B cell (primary cell): Measurements from ENCODE around the gene IRAK1. TPM values are rescaled to one million over a fixed set of nuclear protein-coding genes. Genes with fewer than 3 reads are reported as not detected.
A peak's percentile ranks its signal among the peaks of the same experiment; 100 is the strongest.

Experiments
- ATAC-seq: fragments of 200-7000 bp; cut with Tn5 transposase; one replicate; pipeline ENCODE4 v1.10.0; 2021; ENCODE audit warnings: low read depth, mild to moderate bottlenecking, moderate number of reproducible peaks, moderate library complexity
- CTCF ChIA-PET: fragments of 350-600 bp; sonication (Branson Sonifier 250); formaldehyde crosslinking; loops from one replicate; lab custom pipeline; 2021; ENCODE audit warnings: antibody characterized with exemption, inconsistent platforms; lab: Charles Lee
- POLR2A ChIA-PET: fragments of 350-600 bp; sonication (Branson Sonifier 250); formaldehyde crosslinking; loops from one replicate; lab custom pipeline; 2021; ENCODE audit warnings: antibody characterized with exemption; lab: Charles Lee
- DNase-seq: peaks from one replicate; pipeline ENCODE4 v3.0.0; 2013
- H2AFZ ChIP-seq: 2 replicates; pipeline ENCODE4 v1.6.1; 2012; ENCODE audit warnings: mild to moderate bottlenecking, low read depth, low read length; ENCODE audit not compliant: insufficient read depth, poor library complexity, severe bottlenecking
- H3K27ac ChIP-seq, 2 donors: 1 replicate in 1 of 2; 2 replicates in 1 of 2; pipeline ENCODE4 v1.5.1; 2012 to 2013; ENCODE audit warnings: low read length in 2 of 2, mild to moderate bottlenecking in 2 of 2, moderate library complexity in 1 of 2
- H3K27me3 ChIP-seq, 4 experiments: fragments of 200-600 bp in 1 of 4; sonication (generic) in 1 of 4; replicated peaks in 1 of 4; 1 replicate in 2 of 4; 2 replicates in 2 of 4; pipeline versions ENCODE4 v1.6.1 to v1.7.0; 2013 to 2016; ENCODE audit warnings: low read length in 3 of 4, mild to moderate bottlenecking in 2 of 4, mixed read lengths in 1 of 4, moderate library complexity in 1 of 4; ENCODE audit not compliant: insufficient read depth in 4 of 4, control insufficient read depth in 3 of 4; ENCODE audit errors: control extremely low read depth in 1 of 4
- H3K36me3 ChIP-seq, 2 experiments: replicated peaks in 1 of 2; 1 replicate in 1 of 2; 2 replicates in 1 of 2; pipeline versions ENCODE4 v1.6.1 to v1.7.1; 2013; ENCODE audit warnings: low read length in 1 of 2; ENCODE audit not compliant: insufficient read depth in 2 of 2, control insufficient read depth in 1 of 2; ENCODE audit errors: control extremely low read depth in 1 of 2, extremely low read depth in 1 of 2
- H3K4me1 ChIP-seq, 2 donors: fragments of 200-600 bp in 1 of 2; sonication (generic) in 1 of 2; 1 replicate in 1 of 2; 2 replicates in 1 of 2; pipeline versions ENCODE4 v1.5.1 to v1.6.1; 2013 to 2017; ENCODE audit warnings: low read length in 2 of 2; ENCODE audit not compliant: control insufficient read depth in 2 of 2, insufficient read depth in 2 of 2
- H3K4me2 ChIP-seq: replicated peaks from 2 replicates; pipeline ENCODE3; 2012; ENCODE audit warnings: mild to moderate bottlenecking, low read depth, low read length; ENCODE audit not compliant: poor library complexity, severe bottlenecking
- H3K4me3 ChIP-seq, 5 experiments: fragments of 200-600 bp in 1 of 5; sonication (generic) in 1 of 5; 1 replicate in 3 of 5; 2 replicates in 2 of 5; pipeline versions ENCODE4 v1.5.1 to v1.7.0; 2011 to 2016; ENCODE audit warnings: low read length in 4 of 5, mild to moderate bottlenecking in 4 of 5, low read depth in 2 of 5, control low read depth in 1 of 5, moderate library complexity in 1 of 5; ENCODE audit not compliant: insufficient read depth in 1 of 5; ENCODE audit errors: control extremely low read depth in 1 of 5, extremely low read depth in 1 of 5
- H3K79me2 ChIP-seq: fragments of 200-600 bp; sonication (generic); one replicate; pipeline ENCODE4 v1.6.0; 2016; ENCODE audit warnings: low read length; ENCODE audit not compliant: control insufficient read depth, insufficient read depth
- H3K9ac ChIP-seq: fragments of 200-600 bp; sonication (generic); 2 replicates; pipeline ENCODE4 v1.6.1; 2017; ENCODE audit warnings: mild to moderate bottlenecking, low read length, moderate library complexity
- H3K9me3 ChIP-seq, 3 donors: one replicate each; pipeline versions ENCODE4 v1.6.1 to v1.7.1; 2013; ENCODE audit warnings: low read length in 2 of 3; ENCODE audit not compliant: control insufficient read depth in 2 of 3, insufficient read depth in 1 of 3; ENCODE audit errors: control extremely low read depth in 1 of 3
- H4K20me1 ChIP-seq: 2 replicates; pipeline ENCODE4 v1.6.0; 2012; ENCODE audit warnings: mild to moderate bottlenecking, low read length; ENCODE audit not compliant: insufficient read depth, control insufficient read depth, poor library complexity, severe bottlenecking
- H3K27ac Mint-ChIP-seq: one replicate; pipeline ENCODE4 v1.8.0; 2021; ENCODE audit warnings: mixed read lengths
- H3K27me3 Mint-ChIP-seq: one replicate; pipeline ENCODE4 v1.8.0; 2021; ENCODE audit warnings: mixed read lengths
- H3K4me1 Mint-ChIP-seq: one replicate; pipeline ENCODE4 v1.8.0; 2021; ENCODE audit warnings: mixed read lengths
- H3K4me3 Mint-ChIP-seq: one replicate; pipeline ENCODE4 v1.8.0; 2021; ENCODE audit warnings: mixed read lengths
- H3K9me3 Mint-ChIP-seq: one replicate; pipeline ENCODE4 v1.8.0; 2022; ENCODE audit warnings: mixed read lengths; ENCODE audit not compliant: insufficient read depth
- EZH2 ChIP-seq: IDR thresholded peaks from 2 replicates; pipeline ENCODE4 v1.6.1; 2012; ENCODE audit warnings: borderline replicate concordance, low read depth, mild to moderate bottlenecking, moderate library complexity, low read length; ENCODE audit not compliant: insufficient read depth, poor library complexity, severe bottlenecking
- WGBS: methylation state at CpG from one replicate; pipeline ENCODE4 v1.1.5; 2013; ENCODE audit warnings: missing lambda C conversion rate; ENCODE audit not compliant: insufficient coverage; 5-methylcytosine and 5-hydroxymethylcytosine counted together
- intact Hi-C: fragments of 100-400 bp; cut with micrococcal nuclease; formaldehyde crosslinking; loops from one replicate; pipeline ENCODE4 v1.10.0; 2022
- polyA plus RNA-seq: library from polyadenylated mRNA; depleted of rRNA; stranded (reverse); fragments of >200 nt; gene quantifications from 2 replicates; pipeline ENCODE4 v1.2.3, GENCODE V29; 2012
- total RNA-seq, 2 donors: library from RNA; stranded (reverse); fragments of 120-200 nt in 1 of 2; gene quantifications; 1 replicate in 1 of 2; 2 replicates in 1 of 2; pipeline versions ENCODE4 v1.2.3 to v1.2.4, GENCODE V29; 2013 to 2022
- TF ChIP-seq, protein P1 (sequence below): fragments of 200-600 bp; IDR thresholded peaks from one replicate; pipeline ENCODE4 v1.8.0; 2022; ENCODE audit warnings: antibody characterized with exemption, mild to moderate bottlenecking

Gene IRAK1
- total and polyA plus RNA-seq, 2 donors (not counting 1 experiment from before 2014, with no cell fraction given), result 112 to 118 TPM

GRCh38 chrX:153974003-153974725, 45.5 kb downstream of the IRAK1 start:
- POLR2A ChIA-PET, result interaction anchor here (0.6 to 1.5 kb wide), 2 partner anchors 48 to 397 kb away, joined by 3 to 4 read pairs; partner anchors contain the start of gene ARHGAP4
- Histone ChIP-seq H3K4me3 (no peak overlapping the region), H3K4me1 (peaks cover 22 to 26% of the 10 kb centered on the region in 2 donors), H3K36me3 (no peaks in the 10 kb centered on the region), H2AFZ (no peak overlapping the region), H4K20me1 (peaks cover 6% of the 10 kb centered on the region), H3K4me2 (peak overlapping the region; percentile 70), H3K9me3 (no peaks in the 10 kb centered on the region), H3K79me2 (peaks cover 22% of the 10 kb centered on the region), H3K27ac (peak overlapping the region; percentile 29 to 100), H3K9ac (no peak overlapping the region), H3K27me3 (no peaks in the 10 kb centered on the region)
- Mint-ChIP-seq H3K27me3 (no peaks in the 10 kb centered on the region), H3K9me3 (no peaks in the 10 kb centered on the region), H3K4me1 (peaks cover 26% of the 10 kb centered on the region), H3K4me3 (peak overlapping the region; percentile 92), H3K27ac (peak overlapping the region; percentile 94)
- no peak for TF ChIP-seq EZH2
- TF ChIP-seq, protein P1, sequence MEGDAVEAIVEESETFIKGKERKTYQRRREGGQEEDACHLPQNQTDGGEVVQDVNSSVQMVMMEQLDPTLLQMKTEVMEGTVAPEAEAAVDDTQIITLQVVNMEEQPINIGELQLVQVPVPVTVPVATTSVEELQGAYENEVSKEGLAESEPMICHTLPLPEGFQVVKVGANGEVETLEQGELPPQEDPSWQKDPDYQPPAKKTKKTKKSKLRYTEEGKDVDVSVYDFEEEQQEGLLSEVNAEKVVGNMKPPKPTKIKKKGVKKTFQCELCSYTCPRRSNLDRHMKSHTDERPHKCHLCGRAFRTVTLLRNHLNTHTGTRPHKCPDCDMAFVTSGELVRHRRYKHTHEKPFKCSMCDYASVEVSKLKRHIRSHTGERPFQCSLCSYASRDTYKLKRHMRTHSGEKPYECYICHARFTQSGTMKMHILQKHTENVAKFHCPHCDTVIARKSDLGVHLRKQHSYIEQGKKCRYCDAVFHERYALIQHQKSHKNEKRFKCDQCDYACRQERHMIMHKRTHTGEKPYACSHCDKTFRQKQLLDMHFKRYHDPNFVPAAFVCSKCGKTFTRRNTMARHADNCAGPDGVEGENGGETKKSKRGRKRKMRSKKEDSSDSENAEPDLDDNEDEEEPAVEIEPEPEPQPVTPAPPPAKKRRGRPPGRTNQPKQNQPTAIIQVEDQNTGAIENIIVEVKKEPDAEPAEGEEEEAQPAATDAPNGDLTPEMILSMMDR, result no peak
- 74% methylated on average over 13 of the region's 14 CpGs for WGBS
- CTCF ChIA-PET, result interaction anchor here (0.6 to 1.7 kb wide), 3 partner anchors 32 to 218 kb away, joined by 3 to 12 read pairs (median 5); no protein-coding TSS in a partner anchor
- intact Hi-C loops, result loop anchor here (5.0 kb wide), 3 partner anchors 33 to 403 kb away; partner anchors contain the start of gene EMD
- ATAC-seq (no peak), DNase-seq (peak; percentile 18)
